Measurements from ENCODE around the gene GSK3A.

Gene GSK3A

GRCh38 chr19:42282819-42283187 is 40.4 kb upstream of the GSK3A start:
- Histone ChIP-seq H3K79me1 (ENCODE audit: low read length) (peaks cover 18% of the 10 kb centered on the region), H4K5ac (ENCODE audit: low read length) (no peak overlapping the region), H3K56ac (ENCODE audit: low read length) (peak overlapping the region; percentile 88), H3K18ac (ENCODE audit: low read length) (no peak overlapping the region), H3K36me3 (ENCODE audit: control insufficient read depth, insufficient read depth, low read length) (no peaks in the 10 kb centered on the region), H3K4me1 (ENCODE audit: control insufficient read depth, low read depth, low read length) (peaks cover 13% of the 10 kb centered on the region), H3K4me2 (ENCODE audit: low read length) (peak overlapping the region; percentile 94), H3K4me3 (ENCODE audit: low read length) (no peak overlapping the region), H3K27ac (ENCODE audit: low read depth, low read length) (peak overlapping the region; percentile 4), H3K9ac (ENCODE audit: low read length) (peak overlapping the region; percentile 87), H4K8ac (ENCODE audit: low read depth, low read length) (no peak overlapping the region), H3K4ac (ENCODE audit: low read depth, low read length) (no peak overlapping the region), H2BK5ac (ENCODE audit: low read length) (peak overlapping the region; percentile 6), H2BK15ac (replicated peaks; ENCODE audit: low read depth) (no peak overlapping the region), H3K79me2 (ENCODE audit: control insufficient read depth, insufficient read depth, low read length) (peaks cover 13% of the 10 kb centered on the region), H2AK5ac (ENCODE audit: low read length) (peak overlapping the region; percentile 6), H2BK120ac (ENCODE audit: low read depth, low read length) (no peak overlapping the region), H3K27me3 (ENCODE audit: insufficient read depth, low read length, poor library complexity) (no peaks in the 10 kb centered on the region), H3K23ac (ENCODE audit: low read length) (no peak overlapping the region)
- WGBS (ENCODE audit: extremely low coverage, insufficient coverage, low lambda C conversion rate): no CpG with 5 or more reads among the region's 4 CpGs
- no peak for DNase-seq

- H4K8ac ChIP-seq (ENCODE audit: low read depth, low read length): peak overlapping the region; percentile 30
- no CpG with 5 or more reads among the region's 7 CpGs for WGBS (ENCODE audit: extremely low coverage, insufficient coverage, low lambda C conversion rate)
- H3K9ac ChIP-seq (ENCODE audit: low read length): peak overlapping the region; percentile 66
- peak overlapping the region; percentile 39 for H2BK120ac ChIP-seq (ENCODE audit: low read depth, low read length)
- peak; percentile 80 for DNase-seq
- H3K4me1 ChIP-seq (ENCODE audit: control insufficient read depth, low read depth, low read length): peaks cover 13% of the 10 kb centered on the region
- H3K56ac ChIP-seq (ENCODE audit: low read length): peak overlapping the region; percentile 90
- H3K79me1 ChIP-seq (ENCODE audit: low read length): peaks cover 18% of the 10 kb centered on the region
- H3K4me3 ChIP-seq (ENCODE audit: low read length): no peak overlapping the region
- H3K4me2 ChIP-seq (ENCODE audit: low read length): peak overlapping the region; percentile 1
- H3K79me2 ChIP-seq (ENCODE audit: control insufficient read depth, insufficient read depth, low read length): peaks cover 13% of the 10 kb centered on the region
- no peaks in the 10 kb centered on the region for H3K27me3 ChIP-seq (ENCODE audit: insufficient read depth, low read length, poor library complexity)
- peak overlapping the region; percentile 71 for H3K4ac ChIP-seq (ENCODE audit: low read depth, low read length)
- no peaks in the 10 kb centered on the region for H3K36me3 ChIP-seq (ENCODE audit: control insufficient read depth, insufficient read depth, low read length)
- H2BK15ac ChIP-seq (replicated peaks; ENCODE audit: low read depth): no peak overlapping the region
- peak overlapping the region; percentile 77 for H3K27ac ChIP-seq (ENCODE audit: low read depth, low read length)
- peak overlapping the region; percentile 86 for H3K18ac ChIP-seq (ENCODE audit: low read length)
- peak overlapping the region; percentile 98 for H2AK5ac ChIP-seq (ENCODE audit: low read length)
- H3K23ac ChIP-seq (ENCODE audit: low read length): peak overlapping the region; percentile 29
- H4K5ac ChIP-seq (ENCODE audit: low read length): peak overlapping the region; percentile 2
- peak overlapping the region; percentile 89 for H2BK5ac ChIP-seq (ENCODE audit: low read length)
Measured at GRCh38 chr19:42281827-42282762, 39.7 kb upstream of the GSK3A start.

DNA sequence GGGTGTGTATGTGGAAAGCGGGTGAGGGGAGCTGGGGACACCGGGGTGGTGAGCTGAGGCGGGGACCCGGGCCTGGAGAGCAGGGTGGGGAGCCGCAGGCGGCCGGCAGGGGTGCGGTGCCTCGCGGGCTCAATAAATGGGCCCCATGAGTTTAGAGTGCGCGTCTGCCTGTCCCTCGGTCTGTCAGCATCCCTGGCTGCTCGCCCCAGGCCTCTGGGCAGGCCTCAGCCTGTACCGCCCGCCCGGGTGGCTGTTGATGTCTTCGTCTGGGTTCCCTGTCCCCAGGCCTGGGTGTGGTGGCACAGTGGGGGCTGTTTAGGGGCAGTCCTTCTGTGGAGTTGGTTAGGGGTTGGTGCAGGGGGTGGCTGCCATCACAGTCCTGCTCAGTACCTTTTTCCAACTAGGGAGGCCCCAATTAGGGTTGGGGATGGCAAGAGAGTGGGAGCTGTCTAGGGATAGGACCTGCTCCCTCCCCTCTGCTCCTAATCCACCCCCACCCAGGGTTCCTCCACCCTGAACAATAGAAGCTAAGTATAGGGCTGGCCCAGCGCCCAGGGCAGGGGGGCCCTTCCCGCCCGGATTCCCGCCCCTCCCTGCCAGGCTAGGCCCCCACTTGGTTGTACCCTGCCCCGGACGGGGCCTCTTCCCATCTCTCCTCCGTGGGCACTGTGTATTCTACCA is 38.9 kb upstream of the GSK3A start:
- DNase-seq: peak; percentile 72
- peak overlapping the region; percentile 71 for H3K4ac ChIP-seq (ENCODE audit: low read depth, low read length)
- peak overlapping the region; percentile 77 for H3K27ac ChIP-seq (ENCODE audit: low read depth, low read length)
- H3K4me2 ChIP-seq (ENCODE audit: low read length): peak overlapping the region; percentile 1
- peak overlapping the region; percentile 66 for H3K9ac ChIP-seq (ENCODE audit: low read length)
- H2BK15ac ChIP-seq (replicated peaks; ENCODE audit: low read depth): peak overlapping the region; percentile 10
- H2BK120ac ChIP-seq (ENCODE audit: low read depth, low read length): peak overlapping the region; percentile 46
- no peak overlapping the region for H2AK5ac ChIP-seq (ENCODE audit: low read length)
- peaks cover 13% of the 10 kb centered on the region for H3K79me2 ChIP-seq (ENCODE audit: control insufficient read depth, insufficient read depth, low read length)
- H3K4me3 ChIP-seq (ENCODE audit: low read length): no peak overlapping the region
- H3K56ac ChIP-seq (ENCODE audit: low read length): peak overlapping the region; percentile 90
- H3K27me3 ChIP-seq (ENCODE audit: insufficient read depth, low read length, poor library complexity): no peaks in the 10 kb centered on the region
- H3K79me1 ChIP-seq (ENCODE audit: low read length): peaks cover 18% of the 10 kb centered on the region
- peak overlapping the region; percentile 86 for H3K18ac ChIP-seq (ENCODE audit: low read length)
- H4K5ac ChIP-seq (ENCODE audit: low read length): no peak overlapping the region
- no CpG with 5 or more reads among the region's 25 CpGs for WGBS (ENCODE audit: extremely low coverage, insufficient coverage, low lambda C conversion rate)
- H4K8ac ChIP-seq (ENCODE audit: low read depth, low read length): peak overlapping the region; percentile 30
- H2BK5ac ChIP-seq (ENCODE audit: low read length): no peak overlapping the region
- H3K4me1 ChIP-seq (ENCODE audit: control insufficient read depth, low read depth, low read length): peaks cover 13% of the 10 kb centered on the region
- no peaks in the 10 kb centered on the region for H3K36me3 ChIP-seq (ENCODE audit: control insufficient read depth, insufficient read depth, low read length)
- H3K23ac ChIP-seq (ENCODE audit: low read length): peak overlapping the region; percentile 18

DNA sequence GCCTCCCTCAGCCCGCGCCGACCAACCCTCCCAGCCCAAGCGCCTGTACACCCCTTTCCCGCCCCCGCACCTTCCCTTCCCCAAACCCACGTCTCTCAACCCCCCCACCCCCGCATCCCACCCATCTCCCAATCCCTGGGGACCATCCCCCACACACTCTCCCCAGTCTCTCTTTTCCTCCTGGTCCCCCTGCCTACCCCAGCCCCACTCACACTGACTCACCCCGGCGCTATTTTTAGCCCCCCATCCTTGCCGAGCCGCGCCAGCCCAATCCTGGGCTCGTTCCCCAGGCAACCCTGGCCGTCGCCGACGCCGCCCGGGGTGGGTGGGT is 38.4 kb upstream of the GSK3A start:
- Histone ChIP-seq H3K27me3 (ENCODE audit: insufficient read depth, low read length, poor library complexity) (no peaks in the 10 kb centered on the region), H3K18ac (ENCODE audit: low read length) (peak overlapping the region; percentile 86), H3K9ac (ENCODE audit: low read length) (peak overlapping the region; percentile 71), H3K23ac (ENCODE audit: low read length) (no peak overlapping the region), H3K4me2 (ENCODE audit: low read length) (peak overlapping the region; percentile 64), H3K79me1 (ENCODE audit: low read length) (peaks cover 14% of the 10 kb centered on the region), H3K27ac (ENCODE audit: low read depth, low read length) (peak overlapping the region; percentile 65), H2BK5ac (ENCODE audit: low read length) (no peak overlapping the region), H3K4me1 (ENCODE audit: control insufficient read depth, low read depth, low read length) (peaks cover 13% of the 10 kb centered on the region), H2BK120ac (ENCODE audit: low read depth, low read length) (peak overlapping the region; percentile 46), H3K4ac (ENCODE audit: low read depth, low read length) (peak overlapping the region; percentile 71), H4K5ac (ENCODE audit: low read length) (no peak overlapping the region), H3K4me3 (ENCODE audit: low read length) (peak overlapping the region; percentile 58), H2BK15ac (replicated peaks; ENCODE audit: low read depth) (no peak overlapping the region), H3K79me2 (ENCODE audit: control insufficient read depth, insufficient read depth, low read length) (peaks cover 10% of the 10 kb centered on the region), H2AK5ac (ENCODE audit: low read length) (no peak overlapping the region), H3K36me3 (ENCODE audit: control insufficient read depth, insufficient read depth, low read length) (no peaks in the 10 kb centered on the region), H4K8ac (ENCODE audit: low read depth, low read length) (no peak overlapping the region), H3K56ac (ENCODE audit: low read length) (peak overlapping the region; percentile 90)
- WGBS (ENCODE audit: extremely low coverage, insufficient coverage, low lambda C conversion rate): no CpG with 5 or more reads among the region's 20 CpGs
- peak; percentile 45 for DNase-seq

DNA sequence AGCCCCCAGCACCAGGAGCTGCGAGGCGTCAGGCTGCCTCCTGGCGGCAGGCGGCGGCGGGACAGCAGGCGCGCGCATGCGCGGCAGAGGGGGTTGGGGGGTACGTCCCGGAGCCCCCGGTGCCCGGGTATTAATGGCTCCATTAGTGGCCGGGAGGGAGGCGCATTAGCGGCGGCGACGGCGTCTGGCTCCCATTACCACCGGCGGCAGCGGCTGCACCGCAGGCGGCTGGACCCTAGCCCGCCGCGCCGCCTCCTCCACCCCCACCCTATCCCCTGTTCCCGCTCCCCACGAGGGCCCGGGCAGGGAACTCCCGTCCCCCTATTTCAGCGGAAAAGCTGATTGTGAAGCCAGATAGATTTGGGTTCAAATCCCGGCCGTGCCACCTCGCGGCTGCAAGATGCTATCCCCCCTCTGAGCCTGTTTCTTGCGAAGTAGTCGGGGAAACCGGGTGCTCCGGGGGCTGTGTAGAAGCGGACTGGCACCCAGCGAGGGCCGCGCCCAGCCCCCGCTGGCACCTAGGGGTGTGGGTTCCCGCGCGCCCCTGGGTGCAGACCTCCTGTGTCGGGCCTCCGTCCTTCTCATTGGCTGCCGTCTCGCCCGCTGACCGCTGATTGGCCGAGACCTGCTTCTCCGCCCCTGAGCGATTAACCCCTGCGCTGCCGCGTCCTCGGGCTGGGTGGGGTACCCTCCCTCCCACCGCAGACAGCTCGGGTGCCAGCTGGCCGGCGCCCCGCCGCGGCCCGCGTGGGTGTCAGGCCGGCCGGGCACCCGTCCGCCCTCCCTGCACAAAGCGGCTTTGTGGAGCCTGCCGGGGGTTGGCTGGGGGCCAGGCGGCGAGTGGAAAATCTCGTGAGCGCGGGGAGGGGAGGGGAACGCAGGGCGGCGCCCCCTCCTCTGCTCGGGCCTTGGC is 37.8 kb upstream of the GSK3A start:
- peak overlapping the region; percentile 71 for H3K4ac ChIP-seq (ENCODE audit: low read depth, low read length)
- H4K5ac ChIP-seq (ENCODE audit: low read length): no peak overlapping the region
- H3K79me2 ChIP-seq (ENCODE audit: control insufficient read depth, insufficient read depth, low read length): peaks cover 5% of the 10 kb centered on the region
- H2BK120ac ChIP-seq (ENCODE audit: low read depth, low read length): peak overlapping the region; percentile 46
- H3K4me2 ChIP-seq (ENCODE audit: low read length): peak overlapping the region; percentile 64
- H3K56ac ChIP-seq (ENCODE audit: low read length): peak overlapping the region; percentile 90
- peaks cover 11% of the 10 kb centered on the region for H3K79me1 ChIP-seq (ENCODE audit: low read length)
- no CpG with 5 or more reads among the region's 89 CpGs for WGBS (ENCODE audit: extremely low coverage, insufficient coverage, low lambda C conversion rate)
- DNase-seq: peak; percentile 76
- no peaks in the 10 kb centered on the region for H3K36me3 ChIP-seq (ENCODE audit: control insufficient read depth, insufficient read depth, low read length)
- no peak overlapping the region for H3K23ac ChIP-seq (ENCODE audit: low read length)
- H4K8ac ChIP-seq (ENCODE audit: low read depth, low read length): peak overlapping the region; percentile 7
- H2BK15ac ChIP-seq (replicated peaks; ENCODE audit: low read depth): no peak overlapping the region
- peak overlapping the region; percentile 86 for H3K18ac ChIP-seq (ENCODE audit: low read length)
- no peak overlapping the region for H2AK5ac ChIP-seq (ENCODE audit: low read length)
- H3K27me3 ChIP-seq (ENCODE audit: insufficient read depth, low read length, poor library complexity): no peaks in the 10 kb centered on the region
- H2BK5ac ChIP-seq (ENCODE audit: low read length): no peak overlapping the region
- H3K27ac ChIP-seq (ENCODE audit: low read depth, low read length): peak overlapping the region; percentile 65
- H3K4me1 ChIP-seq (ENCODE audit: control insufficient read depth, low read depth, low read length): peaks cover 13% of the 10 kb centered on the region
- peak overlapping the region; percentile 71 for H3K9ac ChIP-seq (ENCODE audit: low read length)
- peak overlapping the region; percentile 58 for H3K4me3 ChIP-seq (ENCODE audit: low read length)
